HCT116 (cell line): Measurements from ENCODE around the gene POLR3A. TPM values are rescaled to one million over a fixed set of nuclear protein-coding genes. Genes with fewer than 3 reads are reported as not detected.

Experiments used
- ATAC-seq: fragments of 200-7000 bp; cut with Tn5 transposase; 2 replicates; pipeline ENCODE4 v1.9.1; 2020; ENCODE audit warnings: mild to moderate bottlenecking, moderate library complexity
- BruUV-seq: library from RNA; stranded (reverse); fragments of 400-500 nt; replicated peaks from 2 replicates; lab custom pipeline; 2021; lab: Mats Ljungman, UMichigan
- CTCF ChIA-PET: fragments of 300-600 bp; sonication (Branson Sonifier 250); formaldehyde crosslinking; loops from one replicate; lab custom pipeline; 2021; ENCODE audit warnings: antibody characterized with exemption; lab: Charles Lee
- POLR2A ChIA-PET: fragments of 300-600, 350-600 bp; sonication (Branson Sonifier 250); formaldehyde crosslinking; loops from one replicate; lab custom pipeline; 2021; ENCODE audit warnings: antibody characterized with exemption; lab: Charles Lee
- RAD21 ChIA-PET, 2 experiments: fragments of 300-600 bp; sonication (Branson Sonifier 250); formaldehyde crosslinking; loops; one replicate each; lab custom pipeline; 2023; ENCODE audit warnings: low total read pairs in 2 of 2; ENCODE audit not compliant: uncharacterized antibody in 2 of 2, unreplicated experiment in 2 of 2, low non-redundant PET in 1 of 2; lab: Charles Lee
- DNase-seq: peaks from one replicate; pipeline ENCODE4 v3.0.0-alpha.2; 2010; ENCODE audit warnings: low read depth, low spot score
- H2AFZ ChIP-seq: fragments of 200-600 bp; shearing (Covaris generic), sonication (generic); 2 replicates; pipeline ENCODE4 v1.6.1; 2017; ENCODE audit warnings: low read depth, mixed run types, mixed read lengths, antibody characterized with exemption, low read length; ENCODE audit not compliant: poor library complexity, severe bottlenecking
- H3K27ac ChIP-seq: 2 replicates; pipeline ENCODE4 v1.5.1; 2012; ENCODE audit warnings: low read depth, low read length
- H3K27me3 ChIP-seq: fragments of 200-600 bp; sonication (generic); 2 replicates; pipeline ENCODE4 v1.6.1; 2016; ENCODE audit warnings: mixed run types, low read length, mixed read lengths; ENCODE audit not compliant: insufficient read depth
- H3K36me3 ChIP-seq, 2 experiments: fragments of 200-500 bp in 1 of 2; fragments of 200-600 bp in 1 of 2; sonication (Bioruptor generic) in 1 of 2; sonication (generic) in 1 of 2; 2 replicates each; pipeline versions ENCODE4 v1.5.1 to v1.6.1; 2014 to 2016; ENCODE audit warnings: low read length in 2 of 2, inconsistent platforms in 1 of 2, mixed read lengths in 1 of 2, mixed run types in 1 of 2; ENCODE audit not compliant: insufficient read depth in 2 of 2, control insufficient read depth in 1 of 2
- H3K4me1 ChIP-seq, 2 experiments: fragments of 200-600 bp in 1 of 2; sonication (generic) in 1 of 2; 2 replicates each; pipeline versions ENCODE4 v1.5.1 to v1.6.1; 2012 to 2017; ENCODE audit warnings: low read length in 2 of 2, inconsistent platforms in 1 of 2, mild to moderate bottlenecking in 1 of 2, mixed read lengths in 1 of 2, mixed run types in 1 of 2, moderate library complexity in 1 of 2; ENCODE audit not compliant: insufficient read depth in 2 of 2, control insufficient read depth in 1 of 2
- H3K4me2 ChIP-seq: fragments of 200-600 bp; sonication (generic); 2 replicates; pipeline ENCODE4 v1.6.1; 2017; ENCODE audit warnings: mixed run types, low read length, mixed read lengths
- H3K4me3 ChIP-seq, 2 experiments: fragments of 200-600 bp in 1 of 2; sonication (generic) in 1 of 2; replicated peaks in 1 of 2; 2 replicates each; pipeline ENCODE4 v1.5.1; 2011 to 2016; ENCODE audit warnings: low read length in 2 of 2, control low read depth in 1 of 2, low read depth in 1 of 2, mild to moderate bottlenecking in 1 of 2, mixed read lengths in 1 of 2, mixed run types in 1 of 2
- H3K79me2 ChIP-seq: fragments of 200-600 bp; sonication (generic); 2 replicates; pipeline ENCODE4 v1.6.1; 2017; ENCODE audit warnings: mild to moderate bottlenecking, mixed run types, low read length, moderate library complexity, mixed read lengths; ENCODE audit not compliant: insufficient read depth
- H3K9ac ChIP-seq: fragments of 200-600 bp; sonication (generic); 2 replicates; pipeline ENCODE4 v1.6.1; 2016; ENCODE audit warnings: low read length, mixed read lengths
- H3K9me2 ChIP-seq: fragments of 200-600 bp; sonication (generic), shearing (Covaris generic); 2 replicates; pipeline ENCODE4 v1.6.1; 2017; ENCODE audit warnings: mixed run types, mild to moderate bottlenecking, moderate library complexity; ENCODE audit not compliant: insufficient read depth
- H3K9me3 ChIP-seq, 2 experiments: fragments of 200-500 bp in 1 of 2; fragments of 200-600 bp in 1 of 2; sonication (Bioruptor generic) in 1 of 2; sonication (generic) in 1 of 2; 2 replicates each; pipeline ENCODE4 v1.6.1; 2014 to 2017; ENCODE audit warnings: low read length in 2 of 2, mixed read lengths in 2 of 2, inconsistent platforms in 1 of 2, low read depth in 1 of 2, mild to moderate bottlenecking in 1 of 2, mixed run types in 1 of 2, moderate library complexity in 1 of 2; ENCODE audit not compliant: control insufficient read depth in 1 of 2, insufficient read depth in 1 of 2
- H4K20me1 ChIP-seq: fragments of 200-600 bp; sonication (generic), shearing (Covaris generic); 2 replicates; pipeline ENCODE4 v1.6.1; 2017; ENCODE audit warnings: mixed run types, mild to moderate bottlenecking, moderate library complexity; ENCODE audit not compliant: insufficient read depth
- CEBPB ChIP-seq: IDR thresholded peaks from 2 replicates; pipeline ENCODE4 v1.6.1; 2012; ENCODE audit warnings: low read depth
- EGR1 ChIP-seq: IDR thresholded peaks from 2 replicates; pipeline ENCODE4 v1.6.1; 2012; ENCODE audit warnings: low read depth
- ELF1 ChIP-seq: IDR thresholded peaks from 2 replicates; pipeline ENCODE4 v1.6.1; 2012; ENCODE audit warnings: low read depth, borderline replicate concordance
- EZH2 ChIP-seq: fragments of 200-600 bp; sonication (generic); IDR thresholded peaks from 2 replicates; pipeline ENCODE4 v1.6.1; 2017; ENCODE audit warnings: antibody characterized with exemption, mixed run types
- EZH2phosphoT487 ChIP-seq: fragments of 200-600 bp; IDR thresholded peaks from 2 replicates; pipeline ENCODE4 v1.6.1; 2018; ENCODE audit warnings: antibody characterized with exemption, borderline replicate concordance
- FOSL1 ChIP-seq: IDR thresholded peaks from 2 replicates; pipeline ENCODE4 v1.6.1; 2012; ENCODE audit warnings: low read depth
- JUND ChIP-seq: IDR thresholded peaks from 2 replicates; pipeline ENCODE4 v1.6.1; 2012
- POLR2A ChIP-seq: IDR thresholded peaks from 2 replicates; pipeline ENCODE4 v1.7.0; 2011; ENCODE audit warnings: borderline replicate concordance; ENCODE audit not compliant: insufficient read depth, insufficient read length; ENCODE audit errors: extremely low read depth
- SIN3A ChIP-seq: IDR thresholded peaks from 2 replicates; pipeline ENCODE4 v1.6.1; 2012; ENCODE audit warnings: low read depth
- SRF ChIP-seq: IDR thresholded peaks from 2 replicates; pipeline ENCODE4 v1.6.1; 2012; ENCODE audit warnings: low read depth
- TCF7L2 ChIP-seq: IDR thresholded peaks from 2 replicates; pipeline ENCODE4 v1.7.0; 2011; ENCODE audit warnings: borderline replicate concordance, inconsistent platforms; ENCODE audit not compliant: insufficient read depth, insufficient read length; ENCODE audit errors: extremely low read depth
- YY1 ChIP-seq: IDR thresholded peaks from 2 replicates; pipeline ENCODE4 v1.6.1; 2011; ENCODE audit warnings: low read length, low read depth, moderate library complexity, mild to moderate bottlenecking; ENCODE audit not compliant: insufficient replicate concordance; ENCODE audit errors: extremely low read depth
- ZFX ChIP-seq: fragments of 450-650 bp; IDR thresholded peaks from 2 replicates; pipeline ENCODE4 v1.6.1; 2017
- ZNF274 ChIP-seq: fragments of 200-500 bp; sonication (Bioruptor generic); IDR thresholded peaks from 2 replicates; pipeline ENCODE4 v1.6.1; 2014; ENCODE audit warnings: mild to moderate bottlenecking, low read depth, low read length, inconsistent platforms
- intact Hi-C: fragments of 100-400 bp; cut with micrococcal nuclease; formaldehyde crosslinking; loops from 2 replicates; pipeline ENCODE4 v1.10.0; 2022
- total RNA-seq: library from RNA; stranded (reverse); gene quantifications from one replicate; pipeline ENCODE4 v1.2.1, GENCODE V29; 2021; ENCODE audit not compliant: unreplicated experiment
- TF ChIP-seq, protein P1 (sequence below), 3 experiments: fragments of 200-600 bp in 1 of 3; sonication (generic) in 1 of 3; IDR thresholded peaks in 2 of 3; conservative IDR thresholded peaks in 1 of 3; 2 replicates each; pipeline ENCODE4 v1.5.1; 2012 to 2017; ENCODE audit warnings: low read depth in 2 of 3, low read length in 2 of 3, antibody characterized with exemption in 1 of 3, borderline replicate concordance in 1 of 3, control low read depth in 1 of 3, mild to moderate bottlenecking in 1 of 3, mixed read lengths in 1 of 3, mixed run types in 1 of 3, moderate library complexity in 1 of 3; ENCODE audit not compliant: insufficient read depth in 1 of 3
- TF ChIP-seq, protein P2 (sequence below): IDR thresholded peaks from 2 replicates; pipeline ENCODE4 v1.6.1; 2012

Gene POLR3A
- total RNA-seq, 1 experiment from 2014 or later: 26.6 TPM

DNA sequence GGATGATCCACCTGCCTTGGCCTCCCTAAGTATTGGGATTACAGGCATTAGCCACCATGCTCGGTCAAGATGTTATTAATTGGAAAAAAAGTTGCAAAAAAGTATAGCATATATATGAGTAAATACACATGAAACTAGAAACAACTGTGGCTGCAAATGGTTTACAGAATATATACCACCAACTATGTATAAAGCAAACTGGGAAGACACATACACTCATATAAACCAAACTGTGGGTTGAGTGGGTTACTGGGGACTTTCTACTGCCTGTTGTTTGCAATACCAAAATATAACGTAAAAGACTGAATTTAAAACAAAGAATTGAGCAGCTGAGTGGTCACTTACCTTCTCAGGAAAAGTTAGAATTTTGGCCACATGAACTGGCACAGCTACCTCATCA lies 8.1 kb downstream of the POLR3A start:
- peaks cover 0 to 9% of the 10 kb centered on the region in 2 experiments; a peak in 2 of 4 replicates for H3K4me1 ChIP-seq
- H4K20me1 ChIP-seq: no peaks in the 10 kb centered on the region
- TF ChIP-seq ZNF274 (no peak), SRF (no peak)
- TF ChIP-seq, protein P1, sequence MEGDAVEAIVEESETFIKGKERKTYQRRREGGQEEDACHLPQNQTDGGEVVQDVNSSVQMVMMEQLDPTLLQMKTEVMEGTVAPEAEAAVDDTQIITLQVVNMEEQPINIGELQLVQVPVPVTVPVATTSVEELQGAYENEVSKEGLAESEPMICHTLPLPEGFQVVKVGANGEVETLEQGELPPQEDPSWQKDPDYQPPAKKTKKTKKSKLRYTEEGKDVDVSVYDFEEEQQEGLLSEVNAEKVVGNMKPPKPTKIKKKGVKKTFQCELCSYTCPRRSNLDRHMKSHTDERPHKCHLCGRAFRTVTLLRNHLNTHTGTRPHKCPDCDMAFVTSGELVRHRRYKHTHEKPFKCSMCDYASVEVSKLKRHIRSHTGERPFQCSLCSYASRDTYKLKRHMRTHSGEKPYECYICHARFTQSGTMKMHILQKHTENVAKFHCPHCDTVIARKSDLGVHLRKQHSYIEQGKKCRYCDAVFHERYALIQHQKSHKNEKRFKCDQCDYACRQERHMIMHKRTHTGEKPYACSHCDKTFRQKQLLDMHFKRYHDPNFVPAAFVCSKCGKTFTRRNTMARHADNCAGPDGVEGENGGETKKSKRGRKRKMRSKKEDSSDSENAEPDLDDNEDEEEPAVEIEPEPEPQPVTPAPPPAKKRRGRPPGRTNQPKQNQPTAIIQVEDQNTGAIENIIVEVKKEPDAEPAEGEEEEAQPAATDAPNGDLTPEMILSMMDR (IDR thresholded peaks at IDR 0.05 in 2 of 3, conservative IDR thresholded peaks at IDR 0.05 in 1 of 3; ENCODE audit: borderline replicate concordance in 1 of 3, insufficient read depth in 1 of 3, low read depth in 2 of 3, low read length in 2 of 3): no peak
- DNase-seq (no peak), ATAC-seq (no peak)
- BruUV-seq: no TSS peak
- H3K4me2 ChIP-seq: no peak overlapping the region
- no peak overlapping the region for H2AFZ ChIP-seq
- no peaks in the 10 kb centered on the region for H3K9me2 ChIP-seq
- no peak overlapping the region for H3K27ac ChIP-seq
- H3K79me2 ChIP-seq: no peaks in the 10 kb centered on the region; the same call in 1 of the 2 replicates
- H3K27me3 ChIP-seq: no peaks in the 10 kb centered on the region
- ChIA-PET POLR2A (no interaction called here), CTCF (no interaction called here), RAD21 (no interaction called here)
- intact Hi-C loops: no loop called here
- no peak overlapping the region for H3K4me3 ChIP-seq
- H3K36me3 ChIP-seq: peaks cover 61 to 79% of the 10 kb centered on the region in 2 experiments
- no peak overlapping the region for H3K9ac ChIP-seq
- H3K9me3 ChIP-seq: no peaks in the 10 kb centered on the region

DNA sequence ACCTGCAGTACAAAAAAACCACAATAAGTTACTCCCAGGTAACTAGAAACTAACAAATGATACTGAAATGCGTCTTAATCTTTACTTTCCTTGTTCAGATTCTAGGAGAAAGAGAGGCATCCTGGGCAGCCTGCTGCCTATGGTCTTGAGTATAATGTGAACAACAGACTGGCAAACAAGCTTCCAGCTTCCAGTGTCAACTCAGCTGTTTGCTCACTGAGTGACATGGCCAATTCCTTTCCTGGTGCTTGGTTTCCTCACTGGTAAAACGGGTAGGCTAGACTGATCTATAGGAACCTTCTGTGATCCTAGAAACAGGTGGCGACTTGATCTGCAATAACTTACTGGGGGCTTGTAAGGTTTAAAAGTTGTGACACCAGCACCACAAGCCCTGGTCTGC lies 10.1 kb downstream of the POLR3A start:
- no peaks in the 10 kb centered on the region for H4K20me1 ChIP-seq
- BruUV-seq: no TSS peak
- no peak overlapping the region for H3K9ac ChIP-seq
- no peak overlapping the region for H2AFZ ChIP-seq
- H3K4me1 ChIP-seq: no peaks in the 10 kb centered on the region
- ATAC-seq (no peak), DNase-seq (no peak)
- no peak overlapping the region for H3K4me2 ChIP-seq
- intact Hi-C loops: no loop called here
- H3K36me3 ChIP-seq: peaks cover 56 to 78% of the 10 kb centered on the region in 2 experiments
- no peak overlapping the region for H3K27ac ChIP-seq
- ChIA-PET POLR2A (no interaction called here), RAD21 (no interaction called here), CTCF (no interaction called here)
- H3K9me3 ChIP-seq: no peaks in the 10 kb centered on the region
- H3K27me3 ChIP-seq: no peaks in the 10 kb centered on the region
- TF ChIP-seq FOSL1 (no peak), ZFX (no peak), EZH2phosphoT487 (no peak), ZNF274 (no peak), TCF7L2 (no peak), EGR1 (no peak), POLR2A (no peak), ELF1 (no peak), YY1 (no peak), JUND (no peak), SRF (no peak), SIN3A (no peak), CEBPB (no peak), EZH2 (no peak)
- TF ChIP-seq, protein P1 (IDR thresholded peaks at IDR 0.05 in 2 of 3, conservative IDR thresholded peaks at IDR 0.05 in 1 of 3; ENCODE audit: borderline replicate concordance in 1 of 3, insufficient read depth in 1 of 3, low read depth in 2 of 3, low read length in 2 of 3): no peak
- TF ChIP-seq, protein P2, sequence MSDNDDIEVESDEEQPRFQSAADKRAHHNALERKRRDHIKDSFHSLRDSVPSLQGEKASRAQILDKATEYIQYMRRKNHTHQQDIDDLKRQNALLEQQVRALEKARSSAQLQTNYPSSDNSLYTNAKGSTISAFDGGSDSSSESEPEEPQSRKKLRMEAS: no peak
- no peaks in the 10 kb centered on the region for H3K79me2 ChIP-seq
- H3K4me3 ChIP-seq: no peak overlapping the region
- H3K9me2 ChIP-seq: no peaks in the 10 kb centered on the region
